Activated naive CD8-positive, alpha-beta T cell treated with anti-CD3 and anti-CD28 coated beads, Interleukin-2, amount 10 ng/mL, durations not matched to agents 7 days and 5 days (primary cell): ENCODE results near the gene TKT. TPM values are rescaled to one million over a fixed set of nuclear protein-coding genes. Genes with fewer than 3 reads are reported as not detected.

Experiments used
- ATAC-seq: fragments of 150-1000 bp; cut with Tn5 transposase; one replicate; pipeline ENCODE4 v1.10.0; 2021; ENCODE audit warnings: low read depth, moderate library complexity
- POLR2A ChIA-PET: fragments of 350-600 bp; sonication (Branson Sonifier 250); formaldehyde crosslinking; loops from one replicate; lab custom pipeline; 2021; ENCODE audit warnings: antibody characterized with exemption; lab: Charles Lee
- DNase-seq: peaks from one replicate; pipeline ENCODE4 v3.0.0; 2021
- H3K27ac Mint-ChIP-seq: one replicate; pipeline ENCODE4 v1.8.0; 2022; ENCODE audit warnings: mild to moderate bottlenecking, mixed read lengths
- H3K27me3 Mint-ChIP-seq: one replicate; pipeline ENCODE4 v1.8.0; 2022; ENCODE audit warnings: mild to moderate bottlenecking, moderate library complexity, mixed read lengths
- H3K36me3 Mint-ChIP-seq: one replicate; pipeline ENCODE4 v1.8.0; 2021; ENCODE audit warnings: mild to moderate bottlenecking, mixed read lengths
- H3K4me1 Mint-ChIP-seq: one replicate; pipeline ENCODE4 v1.8.0; 2021; ENCODE audit warnings: mixed read lengths
- H3K4me3 Mint-ChIP-seq: one replicate; pipeline ENCODE4 v1.8.0; 2022; ENCODE audit warnings: mild to moderate bottlenecking, moderate library complexity, mixed read lengths
- H3K9me3 Mint-ChIP-seq: one replicate; pipeline ENCODE4 v1.8.0; 2021; ENCODE audit warnings: mixed read lengths
- total RNA-seq, 2 experiments: library from RNA; stranded (reverse); gene quantifications; one replicate each; pipeline ENCODE4 v1.2.3, GENCODE V29; 2021

TKT gene
- total RNA-seq, 2 experiments from 2014 or later: 204 to 210 TPM

GRCh38 chr3:53223541-53223966 lies 32.3 kb downstream of the TKT start:
- Mint-ChIP-seq H3K27ac (no peak overlapping the region), H3K27me3 (no peaks in the 10 kb centered on the region), H3K4me1 (peaks cover 6% of the 10 kb centered on the region), H3K9me3 (no peaks in the 10 kb centered on the region), H3K36me3 (peaks cover 8% of the 10 kb centered on the region), H3K4me3 (no peak overlapping the region)
- no peak for DNase-seq
- POLR2A ChIA-PET: no interaction called here
- no peak for ATAC-seq

GRCh38 chr3:53223025-53223424 lies 32.8 kb downstream of the TKT start:
- ATAC-seq: no peak
- POLR2A ChIA-PET: no interaction called here

GRCh38 chr3:53222183-53222901 lies 33.5 kb downstream of the TKT start:
- Mint-ChIP-seq H3K27me3 (peaks cover 1% of the 10 kb centered on the region), H3K9me3 (no peaks in the 10 kb centered on the region), H3K27ac (peak overlapping the region; percentile 52), H3K4me1 (peaks cover 6% of the 10 kb centered on the region), H3K36me3 (peaks cover 5% of the 10 kb centered on the region), H3K4me3 (no peak overlapping the region)
- POLR2A ChIA-PET: no interaction called here
- DNase-seq: no peak
- ATAC-seq: no peak

More at GRCh38 chr3:53223025-53223424, 32.8 kb downstream of the TKT start:
- Mint-ChIP-seq H3K27me3 (no peaks in the 10 kb centered on the region), H3K36me3 (peaks cover 8% of the 10 kb centered on the region), H3K9me3 (no peaks in the 10 kb centered on the region), H3K4me3 (no peak overlapping the region), H3K27ac (no peak overlapping the region), H3K4me1 (peaks cover 6% of the 10 kb centered on the region)
- no peak for DNase-seq

GRCh38 chr3:53221827-53222182 lies 34.0 kb downstream of the TKT start:
- no peak overlapping the region for H3K27ac Mint-ChIP-seq
- H3K9me3 Mint-ChIP-seq: no peaks in the 10 kb centered on the region
- ATAC-seq (no peak), DNase-seq (no peak)
- H3K4me1 Mint-ChIP-seq: peaks cover 6% of the 10 kb centered on the region
- peaks cover 1% of the 10 kb centered on the region for H3K27me3 Mint-ChIP-seq
- POLR2A ChIA-PET: no interaction called here
- H3K4me3 Mint-ChIP-seq: no peak overlapping the region
- H3K36me3 Mint-ChIP-seq: peaks cover 4% of the 10 kb centered on the region

GRCh38 chr3:53221345-53221744 lies 34.5 kb downstream of the TKT start:
- Mint-ChIP-seq H3K27ac (peak overlapping the region; percentile 38), H3K4me1 (peaks cover 6% of the 10 kb centered on the region), H3K36me3 (peaks cover 4% of the 10 kb centered on the region), H3K4me3 (no peak overlapping the region), H3K9me3 (no peaks in the 10 kb centered on the region), H3K27me3 (peaks cover 2% of the 10 kb centered on the region)
- POLR2A ChIA-PET: no interaction called here
- no peak for DNase-seq
- ATAC-seq: no peak

- Mint-ChIP-seq H3K4me3 (no peak overlapping the region), H3K9me3 (no peaks in the 10 kb centered on the region), H3K27me3 (peaks cover 10% of the 10 kb centered on the region), H3K27ac (no peak overlapping the region), H3K36me3 (no peaks in the 10 kb centered on the region), H3K4me1 (peaks cover 6% of the 10 kb centered on the region)
- ATAC-seq: peak; percentile 97
- DNase-seq: peak; percentile 91
- POLR2A ChIA-PET: no interaction called here
Observed at GRCh38 chr3:53219895-53220483, 35.8 kb downstream of the TKT start.

- no peaks in the 10 kb centered on the region for H3K36me3 Mint-ChIP-seq
- H3K27me3 Mint-ChIP-seq: peaks cover 10% of the 10 kb centered on the region
- DNase-seq (no peak), ATAC-seq (no peak)
- H3K4me1 Mint-ChIP-seq: peaks cover 6% of the 10 kb centered on the region
- no peak overlapping the region for H3K27ac Mint-ChIP-seq
- POLR2A ChIA-PET: no interaction called here
- H3K4me3 Mint-ChIP-seq: no peak overlapping the region
- no peaks in the 10 kb centered on the region for H3K9me3 Mint-ChIP-seq
Observed at GRCh38 chr3:53218131-53218530, 37.7 kb downstream of the TKT start.

GRCh38 chr3:53217175-53217574 lies 38.6 kb downstream of the TKT start:
- Mint-ChIP-seq H3K4me1 (peaks cover 6% of the 10 kb centered on the region), H3K9me3 (no peaks in the 10 kb centered on the region), H3K4me3 (no peak overlapping the region), H3K27me3 (peaks cover 10% of the 10 kb centered on the region), H3K36me3 (no peaks in the 10 kb centered on the region), H3K27ac (no peak overlapping the region)
- no peak for DNase-seq
- POLR2A ChIA-PET: no interaction called here
- ATAC-seq: no peak

GRCh38 chr3:53216723-53217122 lies 39.1 kb downstream of the TKT start:
- H3K36me3 Mint-ChIP-seq: no peaks in the 10 kb centered on the region
- DNase-seq (no peak), ATAC-seq (no peak)
- peaks cover 6% of the 10 kb centered on the region for H3K4me1 Mint-ChIP-seq
- no peak overlapping the region for H3K27ac Mint-ChIP-seq
- H3K27me3 Mint-ChIP-seq: peaks cover 10% of the 10 kb centered on the region
- POLR2A ChIA-PET: no interaction called here
- H3K4me3 Mint-ChIP-seq: no peak overlapping the region
- H3K9me3 Mint-ChIP-seq: no peaks in the 10 kb centered on the region

- H3K27ac Mint-ChIP-seq: no peak overlapping the region
- H3K9me3 Mint-ChIP-seq: no peaks in the 10 kb centered on the region
- no peak overlapping the region for H3K4me3 Mint-ChIP-seq
- H3K36me3 Mint-ChIP-seq: no peaks in the 10 kb centered on the region
- H3K4me1 Mint-ChIP-seq: peaks cover 6% of the 10 kb centered on the region
- POLR2A ChIA-PET: no interaction called here
- ATAC-seq (no peak), DNase-seq (no peak)
- peaks cover 10% of the 10 kb centered on the region for H3K27me3 Mint-ChIP-seq
Observed at GRCh38 chr3:53215816-53216215, 40.0 kb downstream of the TKT start.

- no peak overlapping the region for H3K27ac Mint-ChIP-seq
- no peak overlapping the region for H3K4me3 Mint-ChIP-seq
- no peaks in the 10 kb centered on the region for H3K4me1 Mint-ChIP-seq
- H3K27me3 Mint-ChIP-seq: peaks cover 12% of the 10 kb centered on the region
- no peak for DNase-seq
- POLR2A ChIA-PET: no interaction called here
- ATAC-seq: no peak
- peaks cover 2% of the 10 kb centered on the region for H3K36me3 Mint-ChIP-seq
- H3K9me3 Mint-ChIP-seq: peaks cover 3% of the 10 kb centered on the region
Observed at GRCh38 chr3:53213276-53213675, 42.5 kb downstream of the TKT start.

GRCh38 chr3:53211706-53212702 lies 43.8 kb downstream of the TKT start:
- H3K4me1 Mint-ChIP-seq: no peaks in the 10 kb centered on the region
- peaks cover 17% of the 10 kb centered on the region for H3K27me3 Mint-ChIP-seq
- peaks cover 7% of the 10 kb centered on the region for H3K9me3 Mint-ChIP-seq
- H3K27ac Mint-ChIP-seq: no peak overlapping the region
- no peak for ATAC-seq
- no peak for DNase-seq
- POLR2A ChIA-PET: no interaction called here
- H3K4me3 Mint-ChIP-seq: no peak overlapping the region
- H3K36me3 Mint-ChIP-seq: peaks cover 2% of the 10 kb centered on the region

GRCh38 chr3:53202331-53203015 lies 53.3 kb downstream of the TKT start:
- DNase-seq (no peak), ATAC-seq (no peak)
- Mint-ChIP-seq H3K27ac (no peak overlapping the region), H3K27me3 (peaks cover 9% of the 10 kb centered on the region), H3K9me3 (peaks cover 2% of the 10 kb centered on the region), H3K4me3 (no peak overlapping the region), H3K4me1 (no peaks in the 10 kb centered on the region), H3K36me3 (no peaks in the 10 kb centered on the region)
- POLR2A ChIA-PET: no interaction called here
